Dermis microvascular lymphatic vessel endothelial cell (primary cell): Measurements from ENCODE around the gene GET3. TPM values are rescaled to one million over a fixed set of nuclear protein-coding genes. Genes with fewer than 3 reads are reported as not detected.
A peak's percentile ranks its signal among the peaks of the same experiment; 100 is the strongest.
"Not testable (repeated sequence)": the region's sequence is repeated elsewhere in the genome, so short reads cannot be mapped to it uniquely, and the experiment has no call there.

ENCODE experiments used
- DNase-seq, 2 donors: peaks; one replicate each; pipeline versions ENCODE4 v3.0.0 to v3.0.0-alpha.2; 2010; ENCODE audit warnings: low read depth in 2 of 2
- total RNA-seq: library from RNA; depleted of rRNA; stranded (reverse); fragments of >200 nt; gene quantifications from 2 replicates; pipeline ENCODE4 v1.2.1, GENCODE V29; 2014

Gene GET3
- total RNA-seq, result 82.2 and 92.3 TPM in 2 replicates

GRCh38 chr19:12736995-12737834, at the start of gene GET3:
Gene GET3, plus strand, starts transcription at chr19:12737497. Its CDS starts 9 bp downstream, at chr19:12737506.
- DNase-seq, result peak; percentile 100

- no peak for DNase-seq
Measured at GRCh38 chr19:12689012-12689411, 48.3 kb upstream of the GET3 start.

- DNase-seq, result no peak
Measured at GRCh38 chr19:12689581-12690216, 47.6 kb upstream of the GET3 start.

- DNase-seq, result no peak
Measured at GRCh38 chr19:12692960-12693359, 44.3 kb upstream of the GET3 start.

- no peak for DNase-seq
Measured at GRCh38 chr19:12694641-12695040, 42.7 kb upstream of the GET3 start.

- no peak for DNase-seq
Measured at GRCh38 chr19:12695096-12695495, 42.2 kb upstream of the GET3 start.

GRCh38 chr19:12695514-12695913, 41.8 kb upstream of the GET3 start:
- DNase-seq, result no peak

- no peak for DNase-seq
Measured at GRCh38 chr19:12695997-12696365, 41.3 kb upstream of the GET3 start.

GRCh38 chr19:12696366-12697335, 40.6 kb upstream of the GET3 start, which contains the start of gene FBXW9:
Gene FBXW9, minus strand, starts transcription at chr19:12696631. Its CDS starts 50 bp downstream, at chr19:12696581.
- DNase-seq, result peak; percentile 95 to 96

- not testable (repeated sequence) for DNase-seq
Measured at GRCh38 chr19:12697425-12697824, 39.9 kb upstream of the GET3 start.

- DNase-seq, result no peak
Measured at GRCh38 chr19:12698138-12698537, 39.2 kb upstream of the GET3 start.

GRCh38 chr19:12701596-12702282, 35.6 kb upstream of the GET3 start:
- DNase-seq, result no peak

- DNase-seq, result peak in 1 of 2 donors; percentile 64
Measured at GRCh38 chr19:12703046-12703445, 34.3 kb upstream of the GET3 start.

- no peak for DNase-seq
Measured at GRCh38 chr19:12705169-12705568, 32.1 kb upstream of the GET3 start.

GRCh38 chr19:12705654-12706331, 31.5 kb upstream of the GET3 start:
- DNase-seq, result no peak

- DNase-seq, result no peak
Measured at GRCh38 chr19:12706332-12706718, 31.0 kb upstream of the GET3 start.

- no peak for DNase-seq
Measured at GRCh38 chr19:12708641-12709040, 28.7 kb upstream of the GET3 start.

- no peak for DNase-seq
Measured at GRCh38 chr19:12711187-12711586, 26.1 kb upstream of the GET3 start.

GRCh38 chr19:12712077-12712476, 25.2 kb upstream of the GET3 start:
- DNase-seq, result not testable (repeated sequence)

- DNase-seq, result not testable (repeated sequence)
Measured at GRCh38 chr19:12713304-12713703, 24.0 kb upstream of the GET3 start.
